Naive B cell (primary cell): ENCODE measurements around the gene TMUB2. TPM values are rescaled to one million over a fixed set of nuclear protein-coding genes. Genes with fewer than 3 reads are reported as not detected.

ENCODE experiments used
- ATAC-seq, 2 donors: fragments of 150-1000 bp; cut with Tn5 transposase; 2 replicates each; pipeline ENCODE4 v1.10.0; 2021; ENCODE audit warnings: low read depth in 2 of 2, mild to moderate bottlenecking in 2 of 2, moderate library complexity in 2 of 2
- DNase-seq: peaks from one replicate; pipeline ENCODE4 v3.0.0; 2022
- H3K27ac Mint-ChIP-seq, 6 donors: one replicate each; pipeline ENCODE4 v1.8.0; 2020 to 2022; ENCODE audit warnings: mild to moderate bottlenecking in 6 of 6, mixed read lengths in 6 of 6, moderate library complexity in 5 of 6, inconsistent platforms in 2 of 6
- H3K27me3 Mint-ChIP-seq, 3 donors: one replicate each; pipeline ENCODE4 v1.8.0; 2021 to 2022; ENCODE audit warnings: mixed read lengths in 3 of 3, mild to moderate bottlenecking in 1 of 3
- H3K36me3 Mint-ChIP-seq, 2 donors: one replicate each; pipeline ENCODE4 v1.8.0; 2020 to 2022; ENCODE audit warnings: mixed read lengths in 2 of 2, inconsistent platforms in 1 of 2, mild to moderate bottlenecking in 1 of 2
- H3K4me1 Mint-ChIP-seq, 3 donors: one replicate each; pipeline ENCODE4 v1.8.0; 2020 to 2022; ENCODE audit warnings: mixed read lengths in 3 of 3, inconsistent platforms in 1 of 3, mild to moderate bottlenecking in 1 of 3, moderate library complexity in 1 of 3
- H3K4me3 Mint-ChIP-seq, 8 donors: one replicate each; pipeline ENCODE4 v1.8.0; 2020 to 2022; ENCODE audit warnings: mild to moderate bottlenecking in 8 of 8, mixed read lengths in 8 of 8, moderate library complexity in 8 of 8, inconsistent platforms in 2 of 8
- H3K9me3 Mint-ChIP-seq, 7 donors: one replicate each; pipeline ENCODE4 v1.8.0; 2020 to 2022; ENCODE audit warnings: mixed read lengths in 7 of 7, mild to moderate bottlenecking in 5 of 7, inconsistent platforms in 2 of 7, moderate library complexity in 1 of 7
- polyA plus RNA-seq, 6 donors: library from polyadenylated mRNA; unstranded; fragments of 300-500 nt; fragmentation: Illumina TruSeq; gene quantifications; one replicate each; pipeline ENCODE4 v1.2.3, GENCODE V29; 2021; ENCODE audit warnings: low read depth in 6 of 6

Gene TMUB2
- polyA plus RNA-seq, 6 donors from 2014 or later, result 39.7 to 69.9 (median 44.8) TPM

GRCh38 chr17:44187131-44187899 lies 543 bp downstream of the TMUB2 start:
- H3K4me3 Mint-ChIP-seq, result peak overlapping the region; percentile 98 to 100 (median 99)
- H3K4me1 Mint-ChIP-seq, result peaks cover 32 to 45% (median 38%) of the 10 kb centered on the region in 3 donors
- DNase-seq, result no peak
- peak; percentile 57 to 59 for ATAC-seq
- no peaks in the 10 kb centered on the region for H3K27me3 Mint-ChIP-seq
- H3K27ac Mint-ChIP-seq, result peak overlapping the region; percentile 95 to 100 (median 100)
- no peaks in the 10 kb centered on the region for H3K9me3 Mint-ChIP-seq
- H3K36me3 Mint-ChIP-seq, result peaks cover 7 to 9% of the 10 kb centered on the region in 2 donors

- ATAC-seq (no peak), DNase-seq (no peak)
- Mint-ChIP-seq H3K4me1 (peaks cover 29 to 38% (median 38%) of the 10 kb centered on the region in 3 donors), H3K36me3 (peaks cover 7 to 9% of the 10 kb centered on the region in 2 donors), H3K27ac (peak overlapping the region in 5 of 6 donors; percentile 55 to 100 (median 82)), H3K27me3 (no peaks in the 10 kb centered on the region), H3K4me3 (peak overlapping the region in 7 of 8 donors; percentile 36 to 100 (median 99)), H3K9me3 (no peaks in the 10 kb centered on the region)
Observed at GRCh38 chr17:44188576-44189403, 2.0 kb downstream of the TMUB2 start.

GRCh38 chr17:44190481-44190880 lies 3.7 kb downstream of the TMUB2 start:
- Mint-ChIP-seq H3K36me3 (peaks cover 7 to 9% of the 10 kb centered on the region in 2 donors), H3K27ac (peak overlapping the region in 2 of 6 donors; percentile 58 to 84), H3K4me1 (peaks cover 24 to 27% (median 24%) of the 10 kb centered on the region in 3 donors), H3K27me3 (no peaks in the 10 kb centered on the region), H3K9me3 (no peaks in the 10 kb centered on the region), H3K4me3 (peak overlapping the region in 5 of 8 donors; percentile 47 to 83 (median 66))
- DNase-seq, result no peak
- no peak for ATAC-seq

GRCh38 chr17:44191369-44191768 lies 4.6 kb downstream of the TMUB2 start:
- H3K4me1 Mint-ChIP-seq, result peaks cover 21 to 25% (median 24%) of the 10 kb centered on the region in 3 donors
- H3K4me3 Mint-ChIP-seq, result peak overlapping the region in 2 of 8 donors; percentile 15 to 83
- no peaks in the 10 kb centered on the region for H3K27me3 Mint-ChIP-seq
- H3K36me3 Mint-ChIP-seq, result peaks cover 7 to 9% of the 10 kb centered on the region in 2 donors
- no peak for ATAC-seq
- DNase-seq, result no peak
- peak overlapping the region in 2 of 6 donors; percentile 52 to 69 for H3K27ac Mint-ChIP-seq
- H3K9me3 Mint-ChIP-seq, result no peaks in the 10 kb centered on the region

- no peak for DNase-seq
- Mint-ChIP-seq H3K4me3 (no peak overlapping the region), H3K4me1 (peaks cover 20 to 28% (median 27%) of the 10 kb centered on the region in 3 donors), H3K36me3 (peaks cover 7 to 9% of the 10 kb centered on the region in 2 donors), H3K27me3 (no peaks in the 10 kb centered on the region), H3K27ac (no peak overlapping the region), H3K9me3 (no peaks in the 10 kb centered on the region)
- ATAC-seq, result no peak
Observed at GRCh38 chr17:44191941-44192496, 5.2 kb downstream of the TMUB2 start.

GRCh38 chr17:44192750-44193149 lies 6.0 kb downstream of the TMUB2 start:
- Mint-ChIP-seq H3K9me3 (no peaks in the 10 kb centered on the region), H3K36me3 (peaks cover 7 to 9% of the 10 kb centered on the region in 2 donors), H3K27ac (peak overlapping the region in 2 of 6 donors; percentile 82 to 85), H3K27me3 (no peaks in the 10 kb centered on the region), H3K4me1 (peaks cover 23 to 30% (median 29%) of the 10 kb centered on the region in 3 donors), H3K4me3 (no peak overlapping the region)
- ATAC-seq (no peak), DNase-seq (no peak)

- Mint-ChIP-seq H3K4me1 (peaks cover 23 to 31% (median 30%) of the 10 kb centered on the region in 3 donors), H3K27me3 (no peaks in the 10 kb centered on the region), H3K9me3 (no peaks in the 10 kb centered on the region), H3K27ac (no peak overlapping the region), H3K4me3 (peak overlapping the region in 1 of 8 donors; percentile 50), H3K36me3 (peaks cover 7 to 9% of the 10 kb centered on the region in 2 donors)
- ATAC-seq (no peak), DNase-seq (no peak)
Observed at GRCh38 chr17:44193326-44194084, 6.7 kb downstream of the TMUB2 start.

- ATAC-seq, result no peak
- peak overlapping the region in 2 of 8 donors; percentile 65 to 92 for H3K4me3 Mint-ChIP-seq
- H3K36me3 Mint-ChIP-seq, result no peaks in the 10 kb centered on the region
- H3K4me1 Mint-ChIP-seq, result peaks cover 33 to 40% (median 37%) of the 10 kb centered on the region in 3 donors
- H3K27me3 Mint-ChIP-seq, result no peaks in the 10 kb centered on the region
- no peak for DNase-seq
- H3K9me3 Mint-ChIP-seq, result no peaks in the 10 kb centered on the region
- H3K27ac Mint-ChIP-seq, result peak overlapping the region in 4 of 6 donors; percentile 14 to 85 (median 68)
Observed at GRCh38 chr17:44197107-44197506, 10.3 kb downstream of the TMUB2 start.

GRCh38 chr17:44197980-44198720 lies 11.4 kb downstream of the TMUB2 start:
- H3K27me3 Mint-ChIP-seq, result no peaks in the 10 kb centered on the region
- no peaks in the 10 kb centered on the region for H3K36me3 Mint-ChIP-seq
- H3K27ac Mint-ChIP-seq, result peak overlapping the region; percentile 71 to 95 (median 91)
- H3K9me3 Mint-ChIP-seq, result no peaks in the 10 kb centered on the region
- peaks cover 40 to 51% (median 44%) of the 10 kb centered on the region in 3 donors for H3K4me1 Mint-ChIP-seq
- peak overlapping the region; percentile 85 to 94 (median 91) for H3K4me3 Mint-ChIP-seq
- DNase-seq (peak; percentile 44), ATAC-seq (peak; percentile 3)

- Mint-ChIP-seq H3K27ac (peak overlapping the region; percentile 71 to 95 (median 90)), H3K4me1 (peaks cover 48 to 59% (median 52%) of the 10 kb centered on the region in 3 donors), H3K36me3 (no peaks in the 10 kb centered on the region), H3K27me3 (no peaks in the 10 kb centered on the region), H3K4me3 (peak overlapping the region; percentile 85 to 94 (median 91)), H3K9me3 (no peaks in the 10 kb centered on the region)
- ATAC-seq (peak; percentile 15 to 17), DNase-seq (peak; percentile 67)
Observed at GRCh38 chr17:44198721-44199552, 12.2 kb downstream of the TMUB2 start.
